Colonic mucosa (tissue), 4 donors: ENCODE data around the gene PRKCE. TPM values are rescaled to one million over a fixed set of nuclear protein-coding genes. Genes with fewer than 3 reads are reported as not detected.
A peak's percentile ranks its signal among the peaks of the same experiment; 100 is the strongest.

ENCODE experiments used
- DNase-seq: peaks from one replicate; pipeline ENCODE4 v3.0.0-alpha.2; 2020
- H3K27ac ChIP-seq: fragments of 200-600 bp; one replicate; pipeline ENCODE4 v1.8.0; 2021
- H3K27me3 ChIP-seq: fragments of 200-600 bp; one replicate; pipeline ENCODE4 v1.8.0; 2021
- H3K36me3 ChIP-seq: fragments of 200-600 bp; one replicate; pipeline ENCODE4 v1.8.0; 2021
- H3K4me1 ChIP-seq: fragments of 200-600 bp; one replicate; pipeline ENCODE4 v1.8.0; 2021; ENCODE audit warnings: mild to moderate bottlenecking
- H3K4me3 ChIP-seq: fragments of 200-600 bp; one replicate; pipeline ENCODE4 v1.8.0; 2021
- H3K9ac ChIP-seq, 2 donors: one replicate each; pipeline ENCODE4 v1.7.0; 2013; ENCODE audit warnings: control low read depth in 2 of 2, low read depth in 2 of 2, low read length in 2 of 2
- H3K9me3 ChIP-seq: fragments of 200-600 bp; one replicate; pipeline ENCODE4 v1.8.0; 2021
- intact Hi-C: fragments of 100-400 bp; cut with DNase I; formaldehyde crosslinking; loops from one replicate; pipeline ENCODE4 v1.14.1; 2022
- total RNA-seq, 2 donors: library from RNA; stranded (reverse); fragmentation: NEBNext Ultra II Directional in 1 of 2; extraction: Animal tissue kit (Norgen Biotek cat#: 25700) in 1 of 2; gene quantifications; one replicate each; pipeline ENCODE4 v1.2.1, GENCODE V29; 2021
- TF ChIP-seq, protein P1 (sequence below): fragments of 200-600 bp; IDR thresholded peaks from one replicate; pipeline ENCODE4 v1.8.0; 2022; ENCODE audit warnings: antibody characterized with exemption, mild to moderate bottlenecking
- donor health status: healthy.
- donor health status: DM: no; HTN: no; CAD: no.
- donor health status: DM: no; HTN: no; CAD: no.

PRKCE gene
- total RNA-seq, 2 donors from 2014 or later: 17.5 to 25.8 TPM

DNA sequence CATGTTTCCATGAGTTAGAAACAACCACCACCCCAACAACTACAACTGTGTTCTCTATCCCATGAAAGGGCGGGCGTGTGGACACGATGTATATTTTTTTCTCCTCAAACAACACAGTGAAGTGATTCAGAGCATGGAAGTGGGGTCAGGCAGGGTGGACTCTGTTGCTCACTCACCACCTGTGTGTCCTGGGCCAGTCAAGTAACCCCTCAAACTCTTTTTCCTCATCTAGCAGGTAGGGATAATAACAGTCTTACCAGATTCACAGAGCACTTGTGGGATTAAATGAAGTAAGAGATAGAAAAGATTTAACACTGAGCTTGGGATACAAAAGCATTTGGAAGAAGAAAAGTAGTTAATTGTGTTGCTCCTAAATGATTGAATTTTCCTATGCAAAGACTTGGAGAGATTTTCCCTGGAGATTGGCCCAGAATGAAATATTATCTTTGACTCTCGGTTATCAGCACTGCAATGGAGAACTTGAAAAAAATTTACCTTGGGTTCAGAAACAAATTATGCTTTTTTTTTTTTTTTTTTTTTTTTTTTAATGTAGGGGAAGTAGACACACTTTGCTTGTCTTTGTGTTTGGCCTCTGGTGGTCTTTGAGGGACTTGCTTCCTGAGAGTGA, 483.9 kb downstream of the PRKCE start:
- Histone ChIP-seq H3K4me3 (no peak overlapping the region), H3K27me3 (no peaks in the 10 kb centered on the region), H3K9ac (no peak overlapping the region), H3K4me1 (no peaks in the 10 kb centered on the region), H3K36me3 (no peaks in the 10 kb centered on the region), H3K27ac (no peak overlapping the region), H3K9me3 (no peaks in the 10 kb centered on the region)
- no peak for DNase-seq
- TF ChIP-seq, protein P1, sequence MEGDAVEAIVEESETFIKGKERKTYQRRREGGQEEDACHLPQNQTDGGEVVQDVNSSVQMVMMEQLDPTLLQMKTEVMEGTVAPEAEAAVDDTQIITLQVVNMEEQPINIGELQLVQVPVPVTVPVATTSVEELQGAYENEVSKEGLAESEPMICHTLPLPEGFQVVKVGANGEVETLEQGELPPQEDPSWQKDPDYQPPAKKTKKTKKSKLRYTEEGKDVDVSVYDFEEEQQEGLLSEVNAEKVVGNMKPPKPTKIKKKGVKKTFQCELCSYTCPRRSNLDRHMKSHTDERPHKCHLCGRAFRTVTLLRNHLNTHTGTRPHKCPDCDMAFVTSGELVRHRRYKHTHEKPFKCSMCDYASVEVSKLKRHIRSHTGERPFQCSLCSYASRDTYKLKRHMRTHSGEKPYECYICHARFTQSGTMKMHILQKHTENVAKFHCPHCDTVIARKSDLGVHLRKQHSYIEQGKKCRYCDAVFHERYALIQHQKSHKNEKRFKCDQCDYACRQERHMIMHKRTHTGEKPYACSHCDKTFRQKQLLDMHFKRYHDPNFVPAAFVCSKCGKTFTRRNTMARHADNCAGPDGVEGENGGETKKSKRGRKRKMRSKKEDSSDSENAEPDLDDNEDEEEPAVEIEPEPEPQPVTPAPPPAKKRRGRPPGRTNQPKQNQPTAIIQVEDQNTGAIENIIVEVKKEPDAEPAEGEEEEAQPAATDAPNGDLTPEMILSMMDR: no peak
- intact Hi-C loops: no loop called here

DNA sequence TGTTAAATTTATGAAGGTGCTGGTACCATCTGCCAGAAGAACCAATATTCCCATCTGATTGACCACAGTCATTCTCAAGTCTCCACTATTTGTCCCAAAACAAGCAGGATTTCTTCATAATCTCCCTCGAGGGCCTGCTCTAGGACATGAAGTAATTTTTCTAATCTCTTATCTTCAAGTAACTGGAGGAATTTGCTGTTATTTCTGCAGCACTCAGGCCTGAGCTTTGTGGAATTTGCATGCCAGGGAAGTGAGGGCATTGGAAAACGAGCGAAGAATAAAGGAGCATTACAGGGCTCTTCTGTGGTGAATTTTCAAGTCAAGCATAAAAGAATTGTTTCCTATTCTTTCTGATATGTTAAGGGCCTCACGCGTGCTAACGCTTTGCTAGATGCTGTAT, 484.5 kb downstream of the PRKCE start:
- intact Hi-C loops: no loop called here
- Histone ChIP-seq H3K9ac (no peak overlapping the region), H3K4me3 (no peak overlapping the region), H3K36me3 (no peaks in the 10 kb centered on the region), H3K27ac (no peak overlapping the region), H3K4me1 (no peaks in the 10 kb centered on the region), H3K9me3 (no peaks in the 10 kb centered on the region), H3K27me3 (no peaks in the 10 kb centered on the region)
- TF ChIP-seq, protein P1: no peak
- no peak for DNase-seq

DNA sequence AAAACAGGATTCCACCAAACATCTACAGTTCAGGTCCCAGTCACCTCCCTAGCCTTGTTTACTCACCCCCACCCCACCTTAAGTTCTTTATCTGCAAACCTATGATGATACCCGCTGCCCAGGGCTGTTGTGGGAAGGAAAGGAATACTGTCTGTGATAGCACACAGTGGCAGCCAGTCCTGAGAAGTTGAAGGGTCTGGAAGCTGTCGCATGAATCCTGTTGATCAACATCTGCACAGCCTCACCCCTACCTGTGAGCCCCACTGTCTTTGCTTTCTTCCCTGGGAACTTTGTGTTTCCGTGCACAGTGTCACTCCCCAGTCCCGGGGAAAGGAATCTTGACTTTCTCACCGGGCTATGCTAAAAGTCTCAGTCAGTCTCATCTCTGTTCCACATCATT, 485.0 kb downstream of the PRKCE start:
- TF ChIP-seq, protein P1: no peak
- intact Hi-C loops: no loop called here
- no peaks in the 10 kb centered on the region for H3K9me3 ChIP-seq
- no peak for DNase-seq
- H3K4me1 ChIP-seq: no peaks in the 10 kb centered on the region
- H3K27me3 ChIP-seq: no peaks in the 10 kb centered on the region
- no peaks in the 10 kb centered on the region for H3K36me3 ChIP-seq
- no peak overlapping the region for H3K4me3 ChIP-seq
- no peak overlapping the region for H3K27ac ChIP-seq
- no peak overlapping the region for H3K9ac ChIP-seq

DNA sequence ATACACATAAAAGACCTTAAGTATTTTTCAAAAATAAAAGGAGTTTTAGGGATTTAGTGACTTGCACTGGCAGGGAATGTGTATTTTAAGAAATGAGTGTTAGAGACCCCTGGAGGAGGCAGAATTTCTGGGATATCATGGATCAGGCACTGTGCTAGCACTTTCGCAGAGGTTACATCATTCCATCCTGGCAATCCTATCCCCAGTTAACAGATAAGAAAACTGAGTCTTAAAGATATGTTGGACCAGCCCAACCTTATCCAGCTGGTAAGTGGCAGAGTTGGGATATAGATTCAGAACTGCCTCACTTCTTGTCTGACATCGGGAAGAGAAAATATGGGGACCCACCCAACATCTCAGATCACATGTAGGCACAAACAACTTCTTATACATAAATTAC, 485.5 kb downstream of the PRKCE start:
- no peak overlapping the region for H3K9ac ChIP-seq
- H3K27me3 ChIP-seq: no peaks in the 10 kb centered on the region
- H3K4me3 ChIP-seq: no peak overlapping the region
- no peaks in the 10 kb centered on the region for H3K9me3 ChIP-seq
- no peak overlapping the region for H3K27ac ChIP-seq
- peaks cover 2% of the 10 kb centered on the region for H3K4me1 ChIP-seq
- no peak for DNase-seq
- TF ChIP-seq, protein P1: no peak
- no peaks in the 10 kb centered on the region for H3K36me3 ChIP-seq
- intact Hi-C loops: no loop called here

DNA sequence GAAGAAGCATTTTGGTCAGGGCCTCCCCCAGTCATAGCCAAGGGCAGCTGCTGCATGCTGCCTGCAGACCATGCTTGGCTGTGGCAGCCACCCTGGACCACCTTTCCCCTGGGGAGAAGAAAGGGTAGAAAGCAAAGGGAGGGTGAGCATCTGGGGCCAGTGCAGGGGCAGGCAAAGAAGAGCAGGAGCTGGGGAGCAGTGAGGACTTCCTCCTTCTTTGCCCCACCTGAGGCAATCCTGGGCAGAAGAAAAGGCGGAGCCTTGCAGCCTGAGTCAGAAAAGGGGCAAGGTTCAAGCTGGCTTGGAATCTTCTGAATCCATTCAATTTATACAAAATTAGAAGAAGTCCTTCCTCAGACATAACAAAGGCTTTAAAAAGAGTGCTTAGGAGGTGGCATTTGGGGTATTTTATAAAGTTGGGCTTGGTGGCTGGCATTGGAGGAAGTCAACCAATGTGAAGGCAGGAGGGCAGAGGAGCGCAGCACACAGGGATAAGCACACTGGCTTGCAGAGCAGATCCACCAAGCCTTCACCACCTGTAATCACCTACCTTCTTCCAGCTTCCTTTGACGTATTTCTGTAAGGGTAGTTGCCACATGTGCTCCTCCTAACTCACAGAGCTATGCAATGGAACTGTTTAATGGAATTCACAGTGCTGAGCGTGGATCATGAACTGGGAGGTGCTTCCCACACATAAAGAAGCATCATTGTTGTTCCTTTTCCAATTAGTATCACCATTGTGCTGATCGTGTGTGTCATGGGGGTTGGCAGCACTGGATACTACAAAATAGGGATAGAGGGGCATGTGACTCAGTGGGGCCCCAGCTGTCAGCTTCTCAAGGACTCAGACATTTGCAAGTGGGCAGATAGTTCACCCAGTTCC, 491.3 kb downstream of the PRKCE start:
- peak; percentile 79 for DNase-seq
- Histone ChIP-seq H3K9me3 (no peaks in the 10 kb centered on the region), H3K4me1 (peaks cover 6% of the 10 kb centered on the region), H3K9ac (no peak overlapping the region), H3K27ac (peak overlapping the region; percentile 65), H3K4me3 (no peak overlapping the region), H3K36me3 (no peaks in the 10 kb centered on the region), H3K27me3 (no peaks in the 10 kb centered on the region)
- TF ChIP-seq, protein P1: no peak
- intact Hi-C loops: no loop called here
